Measurements from ENCODE around the gene HOXB9. TPM values are rescaled to one million over a fixed set of nuclear protein-coding genes. Genes with fewer than 3 reads are reported as not detected.

Gene HOXB9
- total RNA-seq, 1 donor from 2014 or later = not detected

DNA sequence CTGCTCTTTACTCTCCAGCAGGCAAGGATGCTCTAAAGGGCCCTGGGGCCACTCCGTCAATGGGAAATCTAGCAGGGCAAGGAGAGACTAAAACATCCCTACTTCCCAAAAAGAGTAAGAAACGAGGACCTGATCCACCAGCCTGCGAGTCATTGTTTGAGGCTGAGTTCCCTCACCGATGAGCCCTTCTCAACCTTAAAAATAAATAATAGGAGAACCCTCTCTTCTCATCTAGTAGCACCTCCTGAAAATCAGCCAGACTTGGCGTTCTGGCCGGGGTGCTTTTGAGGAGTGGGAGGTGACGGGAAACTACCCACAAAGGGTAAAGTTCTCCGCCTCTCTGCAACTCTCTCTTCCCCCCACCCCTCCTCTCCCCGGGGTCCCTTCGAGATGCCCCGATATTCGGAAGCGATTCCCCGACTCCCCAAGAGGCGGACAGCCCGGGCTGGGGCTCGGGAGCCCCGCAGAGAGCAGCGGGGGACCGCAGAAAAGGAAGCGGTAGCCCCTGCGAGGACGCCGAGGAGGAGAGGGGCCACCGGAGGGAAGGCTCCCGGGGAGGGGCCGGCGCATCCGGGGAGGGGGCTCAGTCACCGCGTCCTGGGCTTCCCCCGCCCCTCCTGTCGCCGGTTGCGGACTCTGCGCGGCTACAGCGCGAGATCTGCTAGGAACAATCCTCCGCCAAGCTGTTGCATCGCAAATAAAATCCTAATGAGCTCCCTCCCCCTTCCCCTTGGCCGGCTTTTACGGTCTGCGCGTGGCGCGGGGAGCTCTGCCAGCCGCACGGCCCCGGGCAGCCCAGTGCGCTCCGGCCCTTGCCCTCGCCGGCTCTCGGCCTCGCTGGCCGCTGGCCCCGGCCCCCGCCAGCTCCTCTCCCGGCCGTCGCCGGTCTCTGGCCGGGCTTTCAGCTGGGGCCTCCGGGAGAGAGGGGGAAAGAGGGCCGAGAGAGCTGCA is 1.3 kb downstream of the HOXB9 start:
- DNase-seq (ENCODE audit: low read depth, low spot score) = no peak

GRCh38 chr17:48624118-48624517 is 2.0 kb downstream of the HOXB9 start:
- DNase-seq (ENCODE audit: low read depth, low spot score) = no peak

DNA sequence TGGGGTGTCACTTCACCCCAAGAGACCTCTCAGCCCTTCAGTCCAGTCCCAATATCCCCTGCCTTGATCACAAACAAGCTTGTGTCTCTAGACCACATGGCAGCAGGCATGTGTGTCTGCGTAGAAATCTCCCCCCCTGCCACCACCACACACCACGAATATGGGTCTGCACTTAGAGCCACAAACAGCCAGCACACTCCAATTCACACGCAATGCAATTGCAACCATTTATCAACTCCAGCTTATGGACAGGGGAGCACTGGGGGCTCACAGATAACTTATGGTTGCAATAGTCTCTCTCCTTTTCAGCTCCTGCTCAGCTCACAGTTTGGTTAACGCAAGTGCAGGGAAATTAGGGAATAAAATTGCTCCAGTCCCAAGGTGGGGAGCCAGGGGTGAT is 2.6 kb downstream of the HOXB9 start:
- DNase-seq (ENCODE audit: low read depth, low spot score) = no peak

- DNase-seq (ENCODE audit: low read depth, low spot score) = no peak
Measured at GRCh38 chr17:48622857-48623256, 3.3 kb downstream of the HOXB9 start.

DNA sequence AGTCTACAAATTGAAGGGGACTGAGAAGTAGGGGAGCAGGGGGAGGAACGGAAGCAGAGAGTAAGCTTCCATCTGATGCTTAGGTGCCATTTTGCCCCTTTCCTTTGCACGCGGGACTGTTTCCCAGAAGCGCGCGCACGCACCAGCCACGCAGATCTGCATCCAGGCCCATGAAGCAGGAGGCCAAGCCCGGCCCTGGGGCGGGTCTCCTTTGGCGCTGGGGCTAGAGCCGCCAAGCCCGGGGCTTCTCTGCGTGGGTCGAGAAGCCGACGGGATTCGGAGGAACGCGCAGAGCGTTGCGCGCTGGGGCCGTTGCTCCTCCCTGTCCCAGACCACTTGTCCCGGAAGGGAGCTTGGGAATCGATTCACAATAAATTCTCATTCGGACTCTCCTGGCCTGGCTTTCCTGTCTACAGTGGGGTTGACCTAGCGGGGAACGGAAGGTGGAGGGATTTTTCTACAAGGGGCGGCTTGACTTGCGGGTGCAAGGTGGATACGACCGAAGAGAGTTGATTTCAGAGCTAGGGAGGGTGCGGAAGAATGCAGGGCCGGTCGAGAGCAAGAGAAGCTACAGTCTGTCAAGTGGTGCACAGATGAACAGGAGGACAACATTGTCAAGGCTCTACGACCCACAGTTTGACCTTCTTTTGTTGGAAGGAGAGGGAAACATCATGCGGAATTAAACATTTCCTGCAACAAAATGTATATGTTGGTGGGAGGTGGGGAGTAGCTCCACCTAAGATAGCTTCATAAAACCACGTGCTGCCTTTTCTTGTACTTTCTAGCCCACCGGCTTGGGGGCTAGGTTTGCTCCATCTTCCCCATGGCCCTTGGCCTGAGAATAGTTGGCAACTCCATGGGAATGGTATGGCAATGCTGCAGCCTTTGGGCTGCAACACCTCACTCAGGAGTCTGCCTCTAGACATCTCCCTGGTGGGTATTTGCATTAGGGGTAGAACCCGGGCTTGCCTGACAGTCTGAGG is 4.5 kb downstream of the HOXB9 start:
- DNase-seq (ENCODE audit: low read depth, low spot score) = no peak

GRCh38 chr17:48620461-48621139 is 5.6 kb downstream of the HOXB9 start:
- DNase-seq (ENCODE audit: low read depth, low spot score) = no peak

DNA sequence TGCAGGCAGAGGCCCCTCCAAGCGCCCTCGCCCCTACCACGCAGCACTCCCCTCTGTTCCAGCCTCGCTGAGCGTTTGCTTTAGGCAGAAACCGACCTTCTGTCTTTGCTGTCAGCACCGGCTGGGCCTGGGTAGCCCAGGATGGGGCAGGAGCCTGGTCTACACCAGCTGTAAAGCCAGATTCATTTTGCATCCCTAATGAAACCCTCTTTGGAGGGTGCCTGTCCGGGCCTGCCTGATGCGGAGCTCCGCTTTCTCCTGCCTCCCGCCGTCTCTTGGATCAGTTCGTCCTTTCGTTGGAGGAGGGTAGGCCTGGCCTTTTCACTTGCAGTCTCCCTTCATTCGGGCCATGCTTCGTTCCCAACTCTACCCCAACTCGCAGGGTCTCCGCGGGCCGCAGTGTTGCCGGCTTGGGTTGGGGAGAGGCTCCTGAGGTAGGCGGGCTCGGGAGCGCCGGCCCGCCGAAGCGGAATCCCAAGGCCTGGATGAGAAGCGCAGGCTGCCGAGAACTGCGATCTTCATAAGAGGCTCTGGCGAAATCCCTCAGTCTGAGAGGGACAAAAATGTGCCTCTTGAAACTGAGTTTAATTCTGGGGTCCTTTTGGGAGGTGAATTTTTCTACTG is 6.2 kb downstream of the HOXB9 start:
- no peak for DNase-seq (ENCODE audit: low read depth, low spot score)

DNA sequence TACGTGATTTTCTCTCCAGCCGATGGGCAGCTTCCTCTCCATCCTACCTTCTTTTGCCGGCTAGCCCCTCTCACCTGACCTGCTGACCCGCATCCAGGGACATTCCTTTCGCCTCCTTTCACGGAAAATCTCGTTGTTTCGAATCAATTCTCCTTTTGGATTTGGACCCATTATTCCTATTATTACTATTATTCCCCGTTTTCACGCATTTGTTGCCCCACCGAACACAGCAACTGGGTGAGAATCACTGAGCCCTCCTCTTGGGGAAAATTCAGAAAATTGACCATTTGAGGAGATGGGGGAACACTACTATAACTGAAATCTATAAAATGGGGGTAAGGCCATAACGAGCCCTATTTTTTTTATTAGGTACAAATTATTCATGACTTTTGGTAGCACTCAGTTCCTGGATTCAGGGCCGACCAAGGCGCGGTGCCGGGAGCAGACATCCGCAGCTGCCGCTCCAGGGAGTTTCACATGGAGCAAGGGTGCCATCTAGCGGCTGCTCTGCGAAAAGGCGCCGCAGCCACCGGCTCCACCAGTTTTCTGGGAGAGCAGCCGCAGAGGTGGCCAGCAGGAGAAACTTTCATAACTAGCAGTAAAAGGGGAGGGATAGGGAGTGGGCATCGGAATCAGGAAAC is 7.8 kb downstream of the HOXB9 start:
- peak; percentile 26 for DNase-seq (ENCODE audit: low read depth, low spot score)

GRCh38 chr17:48617471-48618255 is 8.5 kb downstream of the HOXB9 start:
- DNase-seq (ENCODE audit: low read depth, low spot score) = no peak

GRCh38 chr17:48616717-48617470 is 9.3 kb downstream of the HOXB9 start:
- no peak for DNase-seq (ENCODE audit: low read depth, low spot score)

DNA sequence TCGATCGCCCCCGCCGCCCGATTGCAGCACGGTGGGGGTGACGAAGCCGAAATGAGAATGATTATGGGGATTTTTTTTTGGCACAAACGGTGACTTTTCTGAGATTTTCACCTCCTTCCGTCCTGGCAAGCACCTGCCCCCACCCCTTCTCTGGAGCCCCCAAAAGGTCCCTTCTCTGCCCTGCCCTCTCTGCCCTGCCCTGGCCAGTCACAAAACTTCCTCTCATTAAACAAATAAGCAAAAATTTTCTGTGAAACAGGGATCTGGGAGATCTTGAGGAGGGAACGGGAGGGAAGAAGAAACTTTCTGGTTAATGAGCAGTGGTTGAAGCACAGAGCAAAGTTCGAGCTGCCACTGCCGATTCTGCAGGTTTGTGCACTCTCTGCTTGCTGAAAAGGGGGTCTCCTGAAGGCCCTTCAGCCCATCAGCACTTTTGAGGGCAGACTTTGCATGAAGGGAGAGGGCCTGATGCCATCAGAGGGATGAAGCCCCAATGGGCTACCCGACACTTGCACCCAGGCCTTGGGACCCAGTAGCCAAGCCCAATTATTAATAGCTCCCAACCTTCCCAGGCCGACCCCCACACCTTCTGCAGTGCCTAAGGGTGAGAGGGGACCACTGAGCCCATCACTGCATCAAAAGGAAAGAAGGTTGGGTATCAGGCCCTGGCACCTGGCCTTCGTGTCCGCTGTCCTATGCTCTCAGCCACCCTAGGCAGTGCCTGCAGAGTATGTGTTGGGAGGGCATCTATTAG is 10.0 kb downstream of the HOXB9 start:
- no peak for DNase-seq (ENCODE audit: low read depth, low spot score)

DNA sequence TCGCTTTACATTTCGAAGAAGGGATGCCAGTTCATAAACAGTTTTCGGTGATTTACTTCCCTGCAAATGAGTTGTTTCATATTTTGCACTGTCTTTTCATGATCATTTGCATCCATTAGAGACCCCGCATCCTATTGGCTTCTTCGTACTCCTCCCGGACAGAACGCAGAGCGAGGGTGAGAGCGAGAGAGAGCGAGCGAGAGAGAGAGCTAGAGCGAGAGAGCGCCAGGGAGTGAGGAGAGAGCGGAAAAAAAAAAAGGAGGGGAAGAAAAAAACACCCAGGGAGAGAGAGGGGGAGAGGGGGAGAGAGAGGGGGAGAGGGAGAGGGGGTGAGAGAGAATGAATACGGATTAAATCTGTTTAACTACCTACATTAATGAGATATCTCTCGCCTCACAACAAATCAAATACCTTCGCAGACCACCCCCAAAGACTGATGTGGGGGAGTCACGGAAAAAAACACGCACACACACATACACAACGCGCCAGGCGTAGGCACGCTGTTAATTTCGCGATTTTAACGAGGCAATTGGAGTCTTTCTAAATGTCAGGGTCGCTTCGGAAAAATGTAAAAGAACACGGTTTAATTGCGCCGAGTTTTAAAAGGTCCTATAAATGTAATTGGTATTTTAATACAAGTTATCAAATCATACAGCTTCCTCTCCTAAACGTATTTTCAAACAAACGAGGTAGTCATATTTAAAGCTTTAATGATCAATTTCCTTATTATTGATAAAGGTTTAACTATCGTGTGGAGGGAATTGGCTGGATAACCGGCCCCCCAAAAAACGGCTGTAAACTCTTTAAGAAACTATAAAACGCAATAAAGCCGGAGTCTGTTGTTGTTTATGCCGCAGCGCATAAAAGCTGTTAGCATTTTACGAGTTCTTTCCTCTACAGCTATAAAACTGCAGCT is 10.9 kb downstream of the HOXB9 start, which contains the start of gene HOXB8:
Gene HOXB8, minus strand, starts transcription at position 246 of the 916 bp plus-strand sequence. CDS start 588 bp downstream, outside the sequence.
- DNase-seq (ENCODE audit: low read depth, low spot score) = no peak

DNA sequence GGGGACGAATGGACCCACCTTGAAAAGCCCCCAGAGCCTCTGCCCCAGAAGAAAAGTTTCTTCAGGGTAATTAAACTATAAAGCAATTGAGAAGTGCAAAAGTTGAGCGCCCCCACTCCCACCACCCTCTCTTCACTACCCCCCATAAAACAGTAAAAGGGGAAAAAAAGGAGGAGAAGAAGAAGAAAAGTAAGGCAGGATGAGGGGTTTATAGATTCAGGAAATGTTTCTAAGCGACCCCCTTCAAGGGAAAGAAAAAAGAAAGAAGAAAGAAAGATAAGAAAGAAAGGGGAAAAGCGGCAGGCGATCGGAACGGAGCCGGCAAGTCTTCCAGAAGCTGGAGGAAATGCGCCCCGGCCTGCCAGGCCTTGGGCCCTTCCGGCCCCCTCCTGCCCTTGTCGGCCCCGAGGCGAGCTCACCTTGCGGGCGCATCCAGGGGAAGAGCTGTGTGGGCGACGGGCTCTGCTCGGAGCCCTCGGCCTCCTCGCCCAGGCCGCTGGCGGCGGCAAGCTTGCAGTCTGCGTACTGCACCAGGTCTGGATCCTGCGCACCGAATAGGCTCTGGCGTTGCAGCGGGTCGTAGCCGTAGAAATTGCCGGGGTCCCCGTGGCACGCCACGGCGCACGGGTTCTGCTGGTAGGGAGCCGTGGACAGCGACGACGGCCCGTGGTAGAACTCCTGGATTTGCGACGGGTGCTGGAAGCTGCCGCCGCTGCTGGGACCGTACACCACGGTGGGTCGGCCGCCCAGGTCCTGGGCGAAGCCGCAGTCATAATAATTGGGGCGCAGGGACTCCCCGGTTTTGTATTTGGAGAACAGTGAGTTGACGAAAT is 12.1 kb downstream of the HOXB9 start:
- DNase-seq (ENCODE audit: low read depth, low spot score) = no peak

- no peak for DNase-seq (ENCODE audit: low read depth, low spot score)
Measured at GRCh38 chr17:48612854-48613691, 13.1 kb downstream of the HOXB9 start.

GRCh38 chr17:48612456-48612853 is 13.7 kb downstream of the HOXB9 start:
- DNase-seq (ENCODE audit: low read depth, low spot score) = no peak

Measured in pulmonary artery endothelial cell (primary cell).